Smooth muscle cell (in vitro differentiated cells): Measurements from ENCODE around the gene WNT7B. TPM values are rescaled to one million over a fixed set of nuclear protein-coding genes. Genes with fewer than 3 reads are reported as not detected.

Experiments used
- DNase-seq: peaks from one replicate; lab custom pipeline; 2025; ENCODE audit not compliant: unreplicated experiment; lab: John Stamatoyannopoulos, UW
- H2AFZ ChIP-seq: fragments of 200-600 bp; sonication (generic); 2 replicates; pipeline ENCODE4 v1.6.0; 2016; ENCODE audit warnings: antibody characterized with exemption, low read depth, mild to moderate bottlenecking
- H3F3A ChIP-seq: fragments of 200-600 bp; sonication (generic); 2 replicates; pipeline ENCODE4 v1.6.0; 2017; ENCODE audit warnings: antibody characterized with exemption, low read depth
- H3K27ac ChIP-seq: fragments of 200-600 bp; sonication (generic); 2 replicates; pipeline ENCODE4 v1.5.1; 2016; ENCODE audit warnings: low read depth, mild to moderate bottlenecking
- H3K27me3 ChIP-seq: fragments of 200-600 bp; sonication (generic); 2 replicates; pipeline ENCODE4 v1.6.1; 2016; ENCODE audit warnings: low read depth, mild to moderate bottlenecking
- H3K36me3 ChIP-seq: fragments of 200-600 bp; sonication (generic); 2 replicates; pipeline ENCODE4 v1.5.1; 2016; ENCODE audit warnings: low read depth
- H3K4me1 ChIP-seq: fragments of 200-600 bp; sonication (generic); 2 replicates; pipeline ENCODE4 v1.5.1; 2016; ENCODE audit warnings: low read depth
- H3K4me2 ChIP-seq: fragments of 200-600 bp; sonication (generic); 2 replicates; pipeline ENCODE4 v1.6.0; 2016; ENCODE audit warnings: mild to moderate bottlenecking
- H3K4me3 ChIP-seq: fragments of 200-600 bp; sonication (generic); 2 replicates; pipeline ENCODE4 v1.5.1; 2016; ENCODE audit warnings: mild to moderate bottlenecking
- H3K79me2 ChIP-seq: fragments of 200-600 bp; sonication (generic); 2 replicates; pipeline ENCODE4 v1.6.0; 2016; ENCODE audit warnings: low read depth, mild to moderate bottlenecking
- H3K9ac ChIP-seq: fragments of 200-600 bp; sonication (generic); 2 replicates; pipeline ENCODE4 v1.6.0; 2016; ENCODE audit warnings: low read depth
- H3K9me3 ChIP-seq: fragments of 200-600 bp; sonication (generic); replicated peaks from 2 replicates; pipeline ENCODE4 v1.5.1; 2016; ENCODE audit warnings: low read depth
- H4K20me1 ChIP-seq: fragments of 200-600 bp; sonication (generic); 2 replicates; pipeline ENCODE4 v1.6.0; 2016; ENCODE audit warnings: low read depth
- CTCF ChIP-seq: fragments of 200-600 bp; sonication (generic); IDR thresholded peaks from 2 replicates; pipeline ENCODE4 v1.5.1; 2017; ENCODE audit warnings: borderline replicate concordance, mild to moderate bottlenecking, antibody characterized with exemption; ENCODE audit not compliant: insufficient read depth, poor library complexity, severe bottlenecking
- WGBS: methylation state at CpG from one replicate; pipeline ENCODE4 v1.1.7; 2016; ENCODE audit warnings: low lambda C conversion rate; 5-methylcytosine and 5-hydroxymethylcytosine counted together
- polyA plus RNA-seq: library from polyadenylated mRNA; unstranded; fragments of >200 nt; fragmentation: Nextera tagmentation; extraction: Ambion mirVana; gene quantifications from 2 replicates; pipeline ENCODE4 v1.2.1, GENCODE V29; 2016
- total RNA-seq: library from RNA; depleted of rRNA; stranded (reverse); fragments of >200 nt; gene quantifications from 2 replicates; pipeline ENCODE4 v1.2.3, GENCODE V29; 2014

WNT7B gene
- total and polyA plus RNA-seq, 2 experiments from 2014 or later = 0.69 to 1.6 TPM

DNA sequence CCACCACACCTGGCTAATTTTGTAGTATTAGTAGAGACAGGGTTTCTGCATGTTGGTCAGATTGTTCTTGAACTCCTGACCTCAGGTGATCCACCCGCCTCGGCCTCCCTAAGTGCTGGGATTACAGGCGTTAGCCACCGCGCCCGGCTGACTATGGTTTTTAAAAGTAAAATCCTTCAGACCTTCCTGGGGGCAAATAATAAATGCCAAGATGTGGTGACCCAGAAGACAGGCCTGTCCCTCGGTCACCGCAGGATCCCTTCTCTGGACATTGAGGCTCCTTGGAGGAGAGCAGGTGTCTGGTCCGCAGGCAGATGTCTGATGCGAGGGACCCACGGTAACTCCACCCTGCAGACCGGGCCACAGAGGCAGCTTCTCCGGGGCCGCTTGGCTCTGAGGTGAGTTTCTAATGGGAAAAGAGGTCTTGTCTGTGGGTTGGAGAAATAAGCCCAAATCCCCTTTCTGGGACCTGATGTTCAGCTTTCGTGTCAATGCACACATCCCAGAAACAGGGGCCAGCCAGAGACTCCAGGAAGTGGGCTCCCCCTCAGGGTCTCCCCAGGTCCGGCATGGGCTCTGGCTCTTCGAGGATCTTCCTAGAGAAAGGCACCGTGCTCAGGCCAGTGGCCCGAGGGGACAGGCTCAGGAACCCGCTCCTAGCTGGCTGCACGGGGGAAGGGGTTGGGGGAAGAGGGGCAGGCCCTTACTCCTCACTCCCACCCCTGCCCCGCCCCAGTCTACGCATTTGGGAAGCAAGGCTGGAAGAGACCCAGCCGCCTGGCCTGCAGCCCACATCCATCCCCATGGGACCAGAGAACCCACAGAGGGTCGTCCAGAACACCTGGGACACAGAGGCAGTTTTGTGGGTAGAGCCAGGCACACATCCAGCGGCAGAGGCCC is 100.6 kb downstream of the WNT7B start:
- no peak for TF ChIP-seq CTCF
- H3K4me1 ChIP-seq = peaks cover 12% of the 10 kb centered on the region
- H3K79me2 ChIP-seq = no peaks in the 10 kb centered on the region
- peaks cover 9% of the 10 kb centered on the region for H3K27me3 ChIP-seq
- no peak overlapping the region for H2AFZ ChIP-seq
- no peak overlapping the region for H3K27ac ChIP-seq
- no peaks in the 10 kb centered on the region for H3K36me3 ChIP-seq
- H3K9ac ChIP-seq = no peak overlapping the region
- H3K4me2 ChIP-seq = no peak overlapping the region
- H3K4me3 ChIP-seq = no peak overlapping the region
- no peaks in the 10 kb centered on the region for H4K20me1 ChIP-seq
- no peak for DNase-seq
- WGBS = 89% methylated on average over 24 of the region's 26 CpGs
- H3F3A ChIP-seq = no peaks in the 10 kb centered on the region
- no peaks in the 10 kb centered on the region for H3K9me3 ChIP-seq

DNA sequence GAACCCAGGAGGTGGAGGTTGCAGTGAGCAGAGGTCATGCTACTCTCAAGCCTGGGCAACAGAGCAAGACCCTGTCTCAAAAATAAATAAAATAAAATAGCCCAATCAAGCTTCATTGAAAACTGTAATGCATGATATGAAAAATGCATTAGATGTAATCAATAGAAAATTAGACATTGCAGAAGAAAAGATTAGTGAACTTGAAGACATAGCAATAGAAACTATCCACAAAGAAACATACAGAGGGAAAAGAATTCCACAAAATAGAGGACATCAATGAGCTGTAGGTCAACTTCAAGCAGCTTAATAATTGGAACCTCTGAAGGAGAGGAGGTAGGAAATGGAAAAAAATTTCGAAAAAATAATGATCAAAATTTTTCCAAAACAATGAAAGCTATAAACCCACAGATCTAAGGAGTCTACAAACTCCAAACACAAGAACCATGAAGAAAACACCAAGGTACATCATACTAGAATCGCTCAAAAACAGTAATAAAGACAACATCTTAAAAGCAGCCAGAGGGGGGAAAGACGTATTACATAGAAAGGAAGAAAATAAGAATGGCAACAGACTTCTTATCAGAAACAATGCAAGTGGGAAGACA is 104.2 kb downstream of the WNT7B start:
- H3K4me1 ChIP-seq = peaks cover 5% of the 10 kb centered on the region
- no peak overlapping the region for H3K4me2 ChIP-seq
- H3F3A ChIP-seq = no peaks in the 10 kb centered on the region
- no peak overlapping the region for H2AFZ ChIP-seq
- no peak for DNase-seq
- H3K36me3 ChIP-seq = no peaks in the 10 kb centered on the region
- WGBS = 97% methylated on average over 3 of the region's 3 CpGs
- H3K4me3 ChIP-seq = no peak overlapping the region
- TF ChIP-seq CTCF = no peak
- no peak overlapping the region for H3K27ac ChIP-seq
- H3K79me2 ChIP-seq = no peaks in the 10 kb centered on the region
- no peaks in the 10 kb centered on the region for H3K9me3 ChIP-seq
- peaks cover 4% of the 10 kb centered on the region for H4K20me1 ChIP-seq
- peaks cover 31% of the 10 kb centered on the region for H3K27me3 ChIP-seq
- H3K9ac ChIP-seq = no peak overlapping the region

DNA sequence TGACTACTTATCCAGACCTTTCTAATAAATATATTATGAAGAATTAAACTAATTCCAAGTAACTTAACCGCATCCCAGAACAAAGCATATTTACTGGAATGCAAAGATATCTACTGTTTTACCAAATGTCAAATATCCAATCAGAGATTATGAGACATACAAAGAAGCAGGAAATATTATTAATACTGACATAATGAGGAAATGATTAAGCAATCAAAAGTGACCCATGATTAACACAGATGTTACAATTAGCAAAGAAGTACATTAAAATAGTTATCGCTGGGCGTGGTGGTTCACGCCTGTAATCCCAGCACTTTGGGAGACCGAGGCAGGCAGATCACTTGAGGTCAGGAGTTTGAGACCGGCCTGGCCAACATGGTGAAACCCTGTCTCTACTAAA is 105.2 kb downstream of the WNT7B start:
- Histone ChIP-seq H3K4me3 (no peak overlapping the region), H3K4me2 (no peak overlapping the region), H3K9me3 (no peaks in the 10 kb centered on the region), H3K79me2 (no peaks in the 10 kb centered on the region), H4K20me1 (peaks cover 7% of the 10 kb centered on the region), H3K36me3 (no peaks in the 10 kb centered on the region), H3K9ac (no peak overlapping the region), H3K27me3 (peaks cover 42% of the 10 kb centered on the region), H3F3A (no peaks in the 10 kb centered on the region), H3K4me1 (peaks cover 12% of the 10 kb centered on the region), H2AFZ (no peak overlapping the region), H3K27ac (no peak overlapping the region)
- 95% methylated on average over 6 of the region's 6 CpGs for WGBS
- TF ChIP-seq CTCF = no peak
- DNase-seq = no peak

Other genes with a start within 250 kb of the WNT7B start
- 13.7 and 18.0 TPM in 2 replicates for gene PPARA, start 173.4 kb upstream of the WNT7B start, total RNA-seq
- 8.8 and 9.2 TPM in 2 replicates for gene PPARA, start 173.4 kb upstream of the WNT7B start, polyA plus RNA-seq